ENCODE measurements around the gene ROBO1.
A peak's percentile ranks its signal among the peaks of the same experiment; 100 is the strongest.
"Not testable (repeated sequence)": the region's sequence is repeated elsewhere in the genome, so short reads cannot be mapped to it uniquely, and the experiment has no call there.

The ROBO1 gene

GRCh38 chr3:78690766-78691165, 1077.0 kb downstream of the ROBO1 start:
- DNase-seq (ENCODE audit: low read depth) = no peak

- DNase-seq (ENCODE audit: low read depth) = no peak
Measured at GRCh38 chr3:78689378-78689777, 1078.4 kb downstream of the ROBO1 start.

- no peak for DNase-seq (ENCODE audit: low read depth)
Measured at GRCh38 chr3:78687520-78687919, 1080.3 kb downstream of the ROBO1 start.

GRCh38 chr3:78683284-78683683, 1084.5 kb downstream of the ROBO1 start:
- DNase-seq (ENCODE audit: low read depth) = no peak

GRCh38 chr3:78675119-78675805, 1092.5 kb downstream of the ROBO1 start:
- not testable (repeated sequence) for DNase-seq (ENCODE audit: low read depth)

GRCh38 chr3:78670746-78671145, 1097.1 kb downstream of the ROBO1 start:
- DNase-seq (ENCODE audit: low read depth) = no peak

- DNase-seq (ENCODE audit: low read depth) = no peak
Measured at GRCh38 chr3:78670094-78670493, 1097.7 kb downstream of the ROBO1 start.

GRCh38 chr3:78668302-78668701, 1099.5 kb downstream of the ROBO1 start:
- DNase-seq (ENCODE audit: low read depth) = no peak

- peak; percentile 74 for DNase-seq (ENCODE audit: low read depth)
Measured at GRCh38 chr3:78666470-78666800, 1101.4 kb downstream of the ROBO1 start.

- DNase-seq (ENCODE audit: low read depth) = no peak
Measured at GRCh38 chr3:78665776-78666469, 1101.9 kb downstream of the ROBO1 start.

GRCh38 chr3:78665101-78665500, 1102.7 kb downstream of the ROBO1 start:
- DNase-seq (ENCODE audit: low read depth) = no peak

- no peak for DNase-seq (ENCODE audit: low read depth)
Measured at GRCh38 chr3:78660957-78661356, 1106.8 kb downstream of the ROBO1 start.

GRCh38 chr3:78659386-78659987, 1108.3 kb downstream of the ROBO1 start:
- peak; percentile 57 for DNase-seq (ENCODE audit: low read depth)

GRCh38 chr3:78647726-78648125, 1120.1 kb downstream of the ROBO1 start:
- peak; percentile 24 for DNase-seq (ENCODE audit: low read depth)

- DNase-seq (ENCODE audit: low read depth) = peak; percentile 77
Measured at GRCh38 chr3:78645628-78646310, 1122.0 kb downstream of the ROBO1 start.

- DNase-seq (ENCODE audit: low read depth) = no peak
Measured at GRCh38 chr3:78644847-78645246, 1123.0 kb downstream of the ROBO1 start.

GRCh38 chr3:78642226-78643035, 1125.4 kb downstream of the ROBO1 start:
- no peak for DNase-seq (ENCODE audit: low read depth)

GRCh38 chr3:78641703-78642102, 1126.1 kb downstream of the ROBO1 start:
- DNase-seq (ENCODE audit: low read depth) = no peak

GRCh38 chr3:78634316-78634715, 1133.5 kb downstream of the ROBO1 start:
- no peak for DNase-seq (ENCODE audit: low read depth)

GRCh38 chr3:78633626-78634025, 1134.2 kb downstream of the ROBO1 start:
- DNase-seq (ENCODE audit: low read depth) = no peak

GRCh38 chr3:78632925-78633553, 1134.8 kb downstream of the ROBO1 start:
- DNase-seq (ENCODE audit: low read depth) = no peak

GRCh38 chr3:78629544-78629943, 1138.3 kb downstream of the ROBO1 start:
- no peak for DNase-seq (ENCODE audit: low read depth)

Data from ELR (cell line).